GM19193 (cell line): ENCODE data around the gene PLSCR3.

ENCODE experiments used
- POLR2A ChIP-seq: IDR thresholded peaks from 4 replicates; pipeline ENCODE4 v1.6.1; 2011; ENCODE audit not compliant: insufficient read depth, insufficient read length; ENCODE audit errors: extremely low read depth

The PLSCR3 gene

GRCh38 chr17:7403727-7403976 is 9.3 kb upstream of the PLSCR3 start:
- TF ChIP-seq POLR2A = no peak

GRCh38 chr17:7403043-7403726 is 8.9 kb upstream of the PLSCR3 start:
- no peak for TF ChIP-seq POLR2A

GRCh38 chr17:7398612-7399011 is 4.3 kb upstream of the PLSCR3 start:
- TF ChIP-seq POLR2A = no peak

- TF ChIP-seq POLR2A = no peak
Measured at GRCh38 chr17:7396147-7396546, 1.8 kb upstream of the PLSCR3 start.

- no peak for TF ChIP-seq POLR2A
Measured at GRCh38 chr17:7393613-7394451, 493 bp downstream of the PLSCR3 start.

GRCh38 chr17:7392696-7393612 is 1.4 kb downstream of the PLSCR3 start:
- TF ChIP-seq POLR2A = no peak

- no peak for TF ChIP-seq POLR2A
Measured at GRCh38 chr17:7391307-7391706, 3.0 kb downstream of the PLSCR3 start.

GRCh38 chr17:7389924-7390910 is 4.1 kb downstream of the PLSCR3 start:
- no peak for TF ChIP-seq POLR2A

- no peak for TF ChIP-seq POLR2A
Measured at GRCh38 chr17:7388856-7389255, 5.5 kb downstream of the PLSCR3 start.

GRCh38 chr17:7384489-7385081 is 9.7 kb downstream of the PLSCR3 start:
- no peak for TF ChIP-seq POLR2A

GRCh38 chr17:7383742-7384488 is 10.4 kb downstream of the PLSCR3 start:
- peak; percentile 43 for TF ChIP-seq POLR2A

- no peak for TF ChIP-seq POLR2A
Measured at GRCh38 chr17:7383371-7383741, 11.0 kb downstream of the PLSCR3 start.

GRCh38 chr17:7382901-7383300 is 11.4 kb downstream of the PLSCR3 start:
- TF ChIP-seq POLR2A = no peak
